Glomerular visceral epithelial cell (primary cell): Measurements from ENCODE around the gene MYO9B.

Experiments used
- DNase-seq: peaks from one replicate; pipeline ENCODE4 v3.0.0-alpha.2; 2016; ENCODE audit errors: extremely low spot score

MYO9B gene

GRCh38 chr19:17213334-17213733 is 137.8 kb downstream of the MYO9B start:
- no peak for DNase-seq

- DNase-seq: no peak
Measured at GRCh38 chr19:17214508-17215126, 139.0 kb downstream of the MYO9B start.

GRCh38 chr19:17215127-17215971 is 139.8 kb downstream of the MYO9B start, which contains the start of gene USE1:
TSS of gene USE1 (plus strand) at chr19:17215357. CDS start at chr19:17215406, 49 bp downstream.
- DNase-seq: peak; percentile 94

GRCh38 chr19:17216058-17216670 is 140.6 kb downstream of the MYO9B start:
- no peak for DNase-seq

- DNase-seq: no peak
Measured at GRCh38 chr19:17219286-17219685, 143.7 kb downstream of the MYO9B start.

- DNase-seq: peak; percentile 62
Measured at GRCh38 chr19:17220207-17220758, 144.7 kb downstream of the MYO9B start.

- no peak for DNase-seq
Measured at GRCh38 chr19:17225053-17225452, 149.5 kb downstream of the MYO9B start.

- peak; percentile 99 for DNase-seq
Measured at GRCh38 chr19:17226002-17226933, 150.7 kb downstream of the MYO9B start, which contains the start of gene OCEL1. TSS of gene OCEL1 (plus strand) at chr19:17226226. CDS start at chr19:17226248, 22 bp downstream.

- DNase-seq: no peak
Measured at GRCh38 chr19:17227798-17228367, 152.3 kb downstream of the MYO9B start.

- DNase-seq: no peak
Measured at GRCh38 chr19:17229890-17230289, 154.3 kb downstream of the MYO9B start.

GRCh38 chr19:17232258-17232657 is 156.7 kb downstream of the MYO9B start:
- DNase-seq: no peak

- DNase-seq: peak; percentile 46
Measured at GRCh38 chr19:17234911-17235299, 159.3 kb downstream of the MYO9B start.

- peak; percentile 64 for DNase-seq
Measured at GRCh38 chr19:17235300-17235970, 159.9 kb downstream of the MYO9B start.

GRCh38 chr19:17235971-17236777 is 160.6 kb downstream of the MYO9B start:
- DNase-seq: peak; percentile 60

GRCh38 chr19:17236811-17237543 is 161.4 kb downstream of the MYO9B start:
- DNase-seq: no peak

- DNase-seq: no peak
Measured at GRCh38 chr19:17237747-17238706, 162.4 kb downstream of the MYO9B start.

- no peak for DNase-seq
Measured at GRCh38 chr19:17240062-17240752, 164.6 kb downstream of the MYO9B start.
